K562 (cell line): Measurements from ENCODE around the gene TELO2.

ENCODE experiments used
- C11orf30 ChIP-seq: fragments of 450-650 bp; IDR thresholded peaks from 2 replicates; pipeline ENCODE4 v1.6.1; 2016; ENCODE audit warnings: low read depth, mild to moderate bottlenecking
- FOXK1 ChIP-seq: sonication (generic); formaldehyde crosslinking; IDR thresholded peaks from 2 replicates; pipeline ENCODE4 v1.8.0; 2022; ENCODE audit warnings: missing genetic modification reagents, mild to moderate bottlenecking, borderline replicate concordance
- FOXP1 ChIP-seq: sonication (generic); formaldehyde crosslinking; IDR thresholded peaks from 2 replicates; pipeline ENCODE4 v1.8.0; 2022; ENCODE audit warnings: mild to moderate bottlenecking, missing genetic modification reagents
- OTX1 ChIP-seq: fragments of 450-650 bp; formaldehyde crosslinking; IDR thresholded peaks from 2 replicates; pipeline ENCODE4 v1.4.0; 2022; ENCODE audit warnings: mild to moderate bottlenecking
- POLR2A ChIP-seq: fragments of 450-650 bp; conservative IDR thresholded peaks from 2 replicates; pipeline ENCODE4 v1.6.1; 2016
- SIN3B ChIP-seq: fragments of 450-650 bp; IDR thresholded peaks from 2 replicates; pipeline ENCODE4 v1.6.1; 2017; ENCODE audit warnings: low read depth, mild to moderate bottlenecking, moderate library complexity
- ZNF324 ChIP-seq: fragments of 250-450 bp; sonication (Bioruptor Pico); IDR thresholded peaks from 2 replicates; pipeline ENCODE4 v1.4.0; 2020; ENCODE audit warnings: mild to moderate bottlenecking
- ZNF583 ChIP-seq: fragments of 250-450 bp; sonication (Bioruptor Pico); IDR thresholded peaks from 2 replicates; pipeline ENCODE4 v1.4.0; 2020
- ZSCAN29 ChIP-seq: fragments of 450-650 bp; IDR thresholded peaks from 2 replicates; pipeline ENCODE4 v1.6.1; 2017
- TF ChIP-seq, protein P1 (sequence below): sonication (generic); formaldehyde crosslinking; IDR thresholded peaks from 2 replicates; pipeline ENCODE4 v1.5.0; 2020; ENCODE audit warnings: missing genetic modification reagents

DNA sequence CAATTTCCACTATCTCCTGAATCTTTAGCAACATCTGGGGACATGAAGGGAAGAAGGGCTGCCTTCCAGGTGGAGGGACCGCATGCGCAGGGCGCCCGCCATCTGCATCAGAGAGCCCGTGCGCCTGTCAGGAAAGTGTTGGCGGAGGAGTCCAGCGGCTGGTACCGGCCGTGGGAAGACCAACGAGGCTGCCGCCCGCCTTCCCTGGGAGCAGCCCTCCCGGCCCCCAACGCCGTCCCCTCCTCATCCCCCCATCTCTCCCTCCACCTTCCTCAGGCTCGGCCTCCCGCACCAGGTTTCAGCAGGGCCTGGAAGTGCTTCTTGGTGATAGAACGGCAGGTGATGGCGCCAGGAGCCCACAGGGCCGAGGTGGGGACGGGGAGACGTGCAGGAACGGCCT, 27.1 kb upstream of the TELO2 start:
- no peak for TF ChIP-seq ZNF583 (CRISPR knock-in tag)
- no peak for TF ChIP-seq ZNF324 (CRISPR knock-in tag)
- TF ChIP-seq SIN3B, result no peak
- no peak for TF ChIP-seq C11orf30
- no peak for TF ChIP-seq FOXP1 (CRISPR knock-in tag)
- no peak for TF ChIP-seq OTX1 (CRISPR knock-in tag)
- no peak for TF ChIP-seq ZSCAN29
- TF ChIP-seq FOXK1 (CRISPR knock-in tag), result no peak
- TF ChIP-seq, protein P1, sequence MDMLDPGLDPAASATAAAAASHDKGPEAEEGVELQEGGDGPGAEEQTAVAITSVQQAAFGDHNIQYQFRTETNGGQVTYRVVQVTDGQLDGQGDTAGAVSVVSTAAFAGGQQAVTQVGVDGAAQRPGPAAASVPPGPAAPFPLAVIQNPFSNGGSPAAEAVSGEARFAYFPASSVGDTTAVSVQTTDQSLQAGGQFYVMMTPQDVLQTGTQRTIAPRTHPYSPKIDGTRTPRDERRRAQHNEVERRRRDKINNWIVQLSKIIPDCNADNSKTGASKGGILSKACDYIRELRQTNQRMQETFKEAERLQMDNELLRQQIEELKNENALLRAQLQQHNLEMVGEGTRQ (CRISPR knock-in tag), result no peak
- no peak for TF ChIP-seq POLR2A
